Neural cell (in vitro differentiated cells): ENCODE data around the gene ADGRB2. TPM values are rescaled to one million over a fixed set of nuclear protein-coding genes. Genes with fewer than 3 reads are reported as not detected.

Experiments used
- H2AFZ ChIP-seq: fragments of 200-600, 300-800 bp; sonication (generic), shearing (Covaris generic); 2 replicates; pipeline ENCODE4 v1.6.0; 2014; ENCODE audit warnings: low read depth, mild to moderate bottlenecking, antibody characterized with exemption, low read length, moderate library complexity
- H3F3A ChIP-seq: fragments of 200-600 bp; shearing (Covaris generic); 2 replicates; pipeline ENCODE4 v1.6.1; 2016; ENCODE audit warnings: mild to moderate bottlenecking, moderate library complexity, mixed read lengths, antibody characterized with exemption, low read length; ENCODE audit not compliant: insufficient read depth, poor library complexity, severe bottlenecking
- H3K27ac ChIP-seq: fragments of 200-600, 300-800 bp; sonication (generic), shearing (Covaris generic); 2 replicates; pipeline ENCODE4 v1.5.1; 2014; ENCODE audit warnings: mild to moderate bottlenecking, low read length, moderate library complexity
- H3K27me3 ChIP-seq: fragments of 300-800, 200-600 bp; sonication (generic), shearing (Covaris generic); 2 replicates; pipeline ENCODE4 v1.6.0; 2014; ENCODE audit warnings: mild to moderate bottlenecking, low read depth, low read length, moderate library complexity; ENCODE audit not compliant: insufficient read depth
- H3K36me3 ChIP-seq: fragments of 300-800, 200-600 bp; sonication (generic), shearing (Covaris generic); 2 replicates; pipeline ENCODE4 v1.5.1; 2014; ENCODE audit warnings: mild to moderate bottlenecking, antibody characterized with exemption, low read length, moderate library complexity; ENCODE audit not compliant: insufficient read depth
- H3K4me2 ChIP-seq: fragments of 300-800, 200-600 bp; sonication (generic), shearing (Covaris generic); 2 replicates; pipeline ENCODE4 v1.6.0; 2014; ENCODE audit warnings: mild to moderate bottlenecking, low read length
- H3K4me3 ChIP-seq: fragments of 300-800, 200-600 bp; sonication (generic), shearing (Covaris generic); 2 replicates; pipeline ENCODE4 v1.5.1; 2014; ENCODE audit warnings: mild to moderate bottlenecking, low read length, moderate library complexity
- H3K79me2 ChIP-seq: fragments of 200-600 bp; shearing (Covaris generic); replicated peaks from 2 replicates; pipeline ENCODE4 v1.6.0; 2014; ENCODE audit warnings: mild to moderate bottlenecking, low read length, moderate library complexity; ENCODE audit not compliant: insufficient read depth
- H3K9ac ChIP-seq: fragments of 300-800, 200-600 bp; sonication (generic), shearing (Covaris generic); 2 replicates; pipeline ENCODE4 v1.6.1; 2016; ENCODE audit warnings: mild to moderate bottlenecking, low read length, mixed read lengths
- H3K9me2 ChIP-seq: fragments of 200-600 bp; shearing (Covaris generic); 2 replicates; pipeline ENCODE4 v1.6.1; 2016; ENCODE audit warnings: mild to moderate bottlenecking, low read length, mixed read lengths; ENCODE audit not compliant: insufficient read depth
- H3K9me3 ChIP-seq: fragments of 200-600, 300-800 bp; sonication (generic), shearing (Covaris generic); 2 replicates; pipeline ENCODE4 v1.6.1; 2016; ENCODE audit warnings: mild to moderate bottlenecking, mixed run types, low read length, moderate library complexity, mixed read lengths
- H4K20me1 ChIP-seq: fragments of 200-600 bp; shearing (Covaris generic); 2 replicates; pipeline ENCODE4 v1.6.1; 2016; ENCODE audit warnings: mild to moderate bottlenecking, mixed run types; ENCODE audit not compliant: insufficient read depth
- EP300 ChIP-seq: fragments of 450-650 bp; conservative IDR thresholded peaks from 2 replicates; pipeline ENCODE4 v1.6.1; 2014; ENCODE audit warnings: antibody characterized with exemption, mild to moderate bottlenecking, moderate library complexity; ENCODE audit not compliant: poor library complexity, severe bottlenecking
- EZH2 ChIP-seq: fragments of 200-600, 300-800 bp; shearing (Covaris generic), sonication (generic); IDR thresholded peaks from 2 replicates; pipeline ENCODE4 v1.6.1; 2014; ENCODE audit warnings: antibody characterized with exemption, low read length, borderline replicate concordance, mild to moderate bottlenecking; ENCODE audit not compliant: insufficient read depth, poor library complexity, severe bottlenecking
- MXI1 ChIP-seq: fragments of 450-650 bp; conservative IDR thresholded peaks from 2 replicates; pipeline ENCODE4 v1.6.1; 2014; ENCODE audit warnings: antibody characterized with exemption, mild to moderate bottlenecking; ENCODE audit not compliant: poor library complexity, severe bottlenecking
- POLR2AphosphoS5 ChIP-seq: IDR thresholded peaks from 2 replicates; pipeline ENCODE4 v1.6.1; 2012
- RAD21 ChIP-seq: fragments of 450-650 bp; conservative IDR thresholded peaks from 2 replicates; pipeline ENCODE4 v1.6.1; 2014; ENCODE audit warnings: antibody characterized with exemption, mild to moderate bottlenecking, moderate library complexity
- SMC3 ChIP-seq: fragments of 450-650 bp; conservative IDR thresholded peaks from 2 replicates; pipeline ENCODE4 v1.6.1; 2014; ENCODE audit warnings: antibody characterized with exemption, mild to moderate bottlenecking, moderate library complexity; ENCODE audit not compliant: poor library complexity
- TAF1 ChIP-seq: IDR thresholded peaks from 2 replicates; pipeline ENCODE4 v1.6.1; 2012; ENCODE audit warnings: low read depth
- polyA plus RNA-seq: library from polyadenylated mRNA; depleted of rRNA; stranded (reverse); fragments of >200 nt; gene quantifications from 2 replicates; pipeline ENCODE4 v1.2.3, GENCODE V29; 2014
- TF ChIP-seq, protein P1 (sequence below): IDR thresholded peaks from 2 replicates; pipeline ENCODE4 v1.6.1; 2012; ENCODE audit warnings: borderline replicate concordance
- TF ChIP-seq, protein P2 (sequence below): fragments of 450-650 bp; IDR thresholded peaks from 2 replicates; pipeline ENCODE4 v1.5.1; 2014; ENCODE audit warnings: antibody characterized with exemption, mild to moderate bottlenecking, moderate library complexity; ENCODE audit not compliant: poor library complexity, severe bottlenecking

The ADGRB2 gene
- polyA plus RNA-seq, 1 donor from 2014 or later: 45.0 TPM

DNA sequence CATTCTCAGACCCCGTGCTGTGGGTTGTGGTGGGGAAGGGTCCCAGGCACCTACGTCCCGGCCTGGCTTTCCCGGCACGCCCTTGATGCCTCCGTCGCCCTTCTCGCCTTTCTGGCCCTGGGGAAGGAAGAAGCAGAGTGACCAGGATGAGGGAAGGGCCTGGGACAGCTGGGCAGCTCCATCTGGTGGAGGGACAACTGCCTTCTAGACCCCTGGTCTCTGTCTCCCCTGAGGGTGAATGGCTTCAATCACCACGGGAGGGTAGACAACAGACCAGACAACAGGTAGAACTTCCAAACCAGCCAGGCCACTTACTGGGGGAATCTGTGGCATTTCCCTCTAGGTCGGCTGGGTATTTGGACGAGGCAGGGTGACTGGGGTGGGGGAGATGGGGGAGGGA, 72.2 kb downstream of the ADGRB2 start:
- Histone ChIP-seq H4K20me1 (no peaks in the 10 kb centered on the region), H2AFZ (no peak overlapping the region), H3K9me2 (no peaks in the 10 kb centered on the region), H3K79me2 (no peaks in the 10 kb centered on the region), H3K4me3 (no peak overlapping the region), H3K27me3 (no peaks in the 10 kb centered on the region), H3K9ac (no peak overlapping the region), H3K36me3 (no peaks in the 10 kb centered on the region), H3K4me2 (no peak overlapping the region), H3K9me3 (no peaks in the 10 kb centered on the region), H3F3A (no peaks in the 10 kb centered on the region), H3K27ac (no peak overlapping the region)
- no peak for TF ChIP-seq RAD21
- TF ChIP-seq, protein P1, sequence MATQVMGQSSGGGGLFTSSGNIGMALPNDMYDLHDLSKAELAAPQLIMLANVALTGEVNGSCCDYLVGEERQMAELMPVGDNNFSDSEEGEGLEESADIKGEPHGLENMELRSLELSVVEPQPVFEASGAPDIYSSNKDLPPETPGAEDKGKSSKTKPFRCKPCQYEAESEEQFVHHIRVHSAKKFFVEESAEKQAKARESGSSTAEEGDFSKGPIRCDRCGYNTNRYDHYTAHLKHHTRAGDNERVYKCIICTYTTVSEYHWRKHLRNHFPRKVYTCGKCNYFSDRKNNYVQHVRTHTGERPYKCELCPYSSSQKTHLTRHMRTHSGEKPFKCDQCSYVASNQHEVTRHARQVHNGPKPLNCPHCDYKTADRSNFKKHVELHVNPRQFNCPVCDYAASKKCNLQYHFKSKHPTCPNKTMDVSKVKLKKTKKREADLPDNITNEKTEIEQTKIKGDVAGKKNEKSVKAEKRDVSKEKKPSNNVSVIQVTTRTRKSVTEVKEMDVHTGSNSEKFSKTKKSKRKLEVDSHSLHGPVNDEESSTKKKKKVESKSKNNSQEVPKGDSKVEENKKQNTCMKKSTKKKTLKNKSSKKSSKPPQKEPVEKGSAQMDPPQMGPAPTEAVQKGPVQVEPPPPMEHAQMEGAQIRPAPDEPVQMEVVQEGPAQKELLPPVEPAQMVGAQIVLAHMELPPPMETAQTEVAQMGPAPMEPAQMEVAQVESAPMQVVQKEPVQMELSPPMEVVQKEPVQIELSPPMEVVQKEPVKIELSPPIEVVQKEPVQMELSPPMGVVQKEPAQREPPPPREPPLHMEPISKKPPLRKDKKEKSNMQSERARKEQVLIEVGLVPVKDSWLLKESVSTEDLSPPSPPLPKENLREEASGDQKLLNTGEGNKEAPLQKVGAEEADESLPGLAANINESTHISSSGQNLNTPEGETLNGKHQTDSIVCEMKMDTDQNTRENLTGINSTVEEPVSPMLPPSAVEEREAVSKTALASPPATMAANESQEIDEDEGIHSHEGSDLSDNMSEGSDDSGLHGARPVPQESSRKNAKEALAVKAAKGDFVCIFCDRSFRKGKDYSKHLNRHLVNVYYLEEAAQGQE: no peak
- TF ChIP-seq, protein P2, sequence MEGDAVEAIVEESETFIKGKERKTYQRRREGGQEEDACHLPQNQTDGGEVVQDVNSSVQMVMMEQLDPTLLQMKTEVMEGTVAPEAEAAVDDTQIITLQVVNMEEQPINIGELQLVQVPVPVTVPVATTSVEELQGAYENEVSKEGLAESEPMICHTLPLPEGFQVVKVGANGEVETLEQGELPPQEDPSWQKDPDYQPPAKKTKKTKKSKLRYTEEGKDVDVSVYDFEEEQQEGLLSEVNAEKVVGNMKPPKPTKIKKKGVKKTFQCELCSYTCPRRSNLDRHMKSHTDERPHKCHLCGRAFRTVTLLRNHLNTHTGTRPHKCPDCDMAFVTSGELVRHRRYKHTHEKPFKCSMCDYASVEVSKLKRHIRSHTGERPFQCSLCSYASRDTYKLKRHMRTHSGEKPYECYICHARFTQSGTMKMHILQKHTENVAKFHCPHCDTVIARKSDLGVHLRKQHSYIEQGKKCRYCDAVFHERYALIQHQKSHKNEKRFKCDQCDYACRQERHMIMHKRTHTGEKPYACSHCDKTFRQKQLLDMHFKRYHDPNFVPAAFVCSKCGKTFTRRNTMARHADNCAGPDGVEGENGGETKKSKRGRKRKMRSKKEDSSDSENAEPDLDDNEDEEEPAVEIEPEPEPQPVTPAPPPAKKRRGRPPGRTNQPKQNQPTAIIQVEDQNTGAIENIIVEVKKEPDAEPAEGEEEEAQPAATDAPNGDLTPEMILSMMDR: no peak
- TF ChIP-seq SMC3: no peak
- no peak for TF ChIP-seq EP300
- no peak for TF ChIP-seq MXI1
- TF ChIP-seq TAF1: no peak
- no peak for TF ChIP-seq EZH2
- no peak for TF ChIP-seq POLR2AphosphoS5

DNA sequence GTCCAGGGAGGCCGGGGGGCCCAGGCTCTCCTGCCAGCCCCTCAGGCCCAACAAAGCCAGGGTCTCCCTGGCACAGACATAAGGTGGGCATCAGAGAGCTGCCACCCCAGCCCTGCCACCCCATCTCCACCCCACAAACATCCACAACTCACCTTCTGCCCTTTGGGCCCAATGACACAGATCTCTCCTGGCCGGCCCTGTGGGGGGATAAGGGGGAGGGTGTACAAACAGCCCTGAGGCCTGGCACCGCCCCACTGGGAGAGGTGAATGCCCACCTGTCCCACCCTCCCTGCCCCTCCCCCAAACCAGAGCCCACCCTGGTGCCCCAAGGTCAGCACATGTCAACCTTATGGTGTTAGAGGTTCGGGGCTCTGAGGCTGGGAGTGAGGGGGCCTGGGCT, 72.7 kb downstream of the ADGRB2 start:
- H2AFZ ChIP-seq: no peak overlapping the region
- no peaks in the 10 kb centered on the region for H3K27me3 ChIP-seq
- no peak overlapping the region for H3K4me2 ChIP-seq
- no peak overlapping the region for H3K9ac ChIP-seq
- no peaks in the 10 kb centered on the region for H3K79me2 ChIP-seq
- no peak overlapping the region for H3K4me3 ChIP-seq
- H4K20me1 ChIP-seq: no peaks in the 10 kb centered on the region
- H3F3A ChIP-seq: no peaks in the 10 kb centered on the region
- TF ChIP-seq MXI1 (no peak), POLR2AphosphoS5 (no peak), EZH2 (no peak), TAF1 (no peak), SMC3 (no peak), EP300 (no peak), RAD21 (no peak)
- TF ChIP-seq, protein P2: no peak
- TF ChIP-seq, protein P1: no peak
- no peaks in the 10 kb centered on the region for H3K9me3 ChIP-seq
- H3K27ac ChIP-seq: no peak overlapping the region
- H3K9me2 ChIP-seq: no peaks in the 10 kb centered on the region
- H3K36me3 ChIP-seq: no peaks in the 10 kb centered on the region
